Measurements from ENCODE around the gene SLC22A2. TPM values are rescaled to one million over a fixed set of nuclear protein-coding genes. Genes with fewer than 3 reads are reported as not detected.
A peak's percentile ranks its signal among the peaks of the same experiment; 100 is the strongest.

The SLC22A2 gene
- total and polyA plus RNA-seq, 2 donors (not counting 1 experiment from before 2014, with no cell fraction given), result not detected

GRCh38 chr6:160217863-160218262 is 40.8 kb downstream of the SLC22A2 start:
- Histone ChIP-seq H3K27ac (ENCODE audit: insufficient read depth, low read length) (no peak overlapping the region), H3K4me2 (ENCODE audit: extremely low read depth, insufficient read depth, low read length) (no peak overlapping the region), H3K4me3 (replicated peaks in 1 of 4; ENCODE audit: control extremely low read depth in 1 of 4, insufficient read depth in 1 of 4, low read depth in 3 of 4, low read length in 4 of 4) (no peak overlapping the region), H2AFZ (ENCODE audit: low read length) (no peak overlapping the region), H3K4me1 (ENCODE audit: control insufficient read depth, extremely low read depth, insufficient read depth, low read length) (no peaks in the 10 kb centered on the region), H3K79me2 (ENCODE audit: control insufficient read depth, insufficient read depth, low read length) (no peaks in the 10 kb centered on the region), H3K36me3 (ENCODE audit: control insufficient read depth, insufficient read depth, low read length) (no peaks in the 10 kb centered on the region), H3K9ac (ENCODE audit: insufficient read depth, low read length) (no peak overlapping the region), H3K27me3 (ENCODE audit: control insufficient read depth, insufficient read depth, low read length) (no peaks in the 10 kb centered on the region), H4K20me1 (ENCODE audit: control insufficient read depth, extremely low read depth, insufficient read depth, low read length) (no peaks in the 10 kb centered on the region), H3K9me3 (ENCODE audit: control insufficient read depth, insufficient read depth, low read depth, low read length) (no peaks in the 10 kb centered on the region)
- no peak for DNase-seq (ENCODE audit: low read depth in 2 of 2)
- TF ChIP-seq EZH2 (IDR thresholded peaks at IDR 0.05; ENCODE audit: low read length, missing control alignments) (no peak), CTCF (conservative IDR thresholded peaks at IDR 0.05 in 1 of 2, IDR thresholded peaks at IDR 0.05 in 1 of 2; ENCODE audit: low read depth in 1 of 2, low read length in 2 of 2) (no peak)

DNA sequence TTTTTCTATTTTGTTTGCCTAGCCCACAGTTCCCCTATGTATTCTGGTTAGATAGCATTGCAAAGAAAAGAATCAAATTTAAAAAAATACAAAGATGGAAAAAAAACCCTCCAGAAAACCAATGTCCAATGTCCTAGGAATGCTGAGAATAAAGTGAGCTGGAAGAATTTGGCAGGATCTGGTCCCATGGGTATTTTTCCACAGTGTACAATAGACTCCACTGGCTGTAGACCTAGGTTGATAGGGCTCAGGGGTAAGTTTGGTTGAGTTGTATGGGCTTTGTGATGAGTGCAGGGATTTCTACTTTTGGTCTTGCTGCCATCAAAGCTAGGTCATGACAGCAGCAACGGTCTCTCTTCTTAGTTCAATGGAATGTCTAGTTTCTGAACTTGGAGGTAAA is 41.5 kb downstream of the SLC22A2 start:
- no peak overlapping the region for H2AFZ ChIP-seq (ENCODE audit: low read length)
- no peak overlapping the region for H3K4me3 ChIP-seq (replicated peaks in 1 of 4; ENCODE audit: control extremely low read depth in 1 of 4, insufficient read depth in 1 of 4, low read depth in 3 of 4, low read length in 4 of 4)
- no peak overlapping the region for H3K27ac ChIP-seq (ENCODE audit: insufficient read depth, low read length)
- no peak for TF ChIP-seq EZH2 (IDR thresholded peaks at IDR 0.05; ENCODE audit: low read length, missing control alignments)
- no peak for TF ChIP-seq CTCF (conservative IDR thresholded peaks at IDR 0.05 in 1 of 2, IDR thresholded peaks at IDR 0.05 in 1 of 2; ENCODE audit: low read depth in 1 of 2, low read length in 2 of 2)
- H3K36me3 ChIP-seq (ENCODE audit: control insufficient read depth, insufficient read depth, low read length), result no peaks in the 10 kb centered on the region
- H3K79me2 ChIP-seq (ENCODE audit: control insufficient read depth, insufficient read depth, low read length), result no peaks in the 10 kb centered on the region
- H3K4me1 ChIP-seq (ENCODE audit: control insufficient read depth, extremely low read depth, insufficient read depth, low read length), result no peaks in the 10 kb centered on the region
- DNase-seq (ENCODE audit: low read depth in 2 of 2), result no peak
- H4K20me1 ChIP-seq (ENCODE audit: control insufficient read depth, extremely low read depth, insufficient read depth, low read length), result no peaks in the 10 kb centered on the region
- H3K9ac ChIP-seq (ENCODE audit: insufficient read depth, low read length), result no peak overlapping the region
- no peaks in the 10 kb centered on the region for H3K9me3 ChIP-seq (ENCODE audit: control insufficient read depth, insufficient read depth, low read depth, low read length)
- no peak overlapping the region for H3K4me2 ChIP-seq (ENCODE audit: extremely low read depth, insufficient read depth, low read length)
- no peaks in the 10 kb centered on the region for H3K27me3 ChIP-seq (ENCODE audit: control insufficient read depth, insufficient read depth, low read length)

DNA sequence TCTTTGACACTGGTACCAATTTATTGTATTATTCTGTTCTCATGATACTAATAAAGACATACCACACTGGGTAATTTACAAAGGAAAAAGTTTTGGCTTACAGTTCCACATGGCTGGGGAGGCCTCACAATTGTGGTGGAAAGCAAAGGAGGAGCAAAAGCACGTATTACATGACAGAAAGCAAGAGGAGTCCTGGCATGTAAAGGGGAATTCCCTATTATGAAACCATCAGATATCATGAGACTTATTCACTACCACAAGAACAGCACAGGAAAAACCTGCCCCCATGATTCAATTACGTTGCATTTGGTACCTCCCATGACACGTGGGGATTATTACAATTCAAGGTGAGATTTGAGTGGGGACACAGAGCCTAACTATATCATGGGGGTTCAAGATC is 43.4 kb downstream of the SLC22A2 start:
- Histone ChIP-seq H3K4me2 (ENCODE audit: extremely low read depth, insufficient read depth, low read length) (no peak overlapping the region), H3K27ac (ENCODE audit: insufficient read depth, low read length) (no peak overlapping the region), H3K79me2 (ENCODE audit: control insufficient read depth, insufficient read depth, low read length) (no peaks in the 10 kb centered on the region), H3K4me3 (replicated peaks in 1 of 4; ENCODE audit: control extremely low read depth in 1 of 4, insufficient read depth in 1 of 4, low read depth in 3 of 4, low read length in 4 of 4) (no peak overlapping the region), H3K9me3 (ENCODE audit: control insufficient read depth, insufficient read depth, low read depth, low read length) (no peaks in the 10 kb centered on the region), H3K36me3 (ENCODE audit: control insufficient read depth, insufficient read depth, low read length) (no peaks in the 10 kb centered on the region), H3K4me1 (ENCODE audit: control insufficient read depth, extremely low read depth, insufficient read depth, low read length) (no peaks in the 10 kb centered on the region), H4K20me1 (ENCODE audit: control insufficient read depth, extremely low read depth, insufficient read depth, low read length) (no peaks in the 10 kb centered on the region), H3K27me3 (ENCODE audit: control insufficient read depth, insufficient read depth, low read length) (no peaks in the 10 kb centered on the region), H3K9ac (ENCODE audit: insufficient read depth, low read length) (no peak overlapping the region), H2AFZ (ENCODE audit: low read length) (no peak overlapping the region)
- TF ChIP-seq CTCF (conservative IDR thresholded peaks at IDR 0.05 in 1 of 2, IDR thresholded peaks at IDR 0.05 in 1 of 2; ENCODE audit: low read depth in 1 of 2, low read length in 2 of 2), result no peak
- TF ChIP-seq EZH2 (IDR thresholded peaks at IDR 0.05; ENCODE audit: low read length, missing control alignments), result no peak
- peak in 1 of 2 donors; percentile 15 for DNase-seq (ENCODE audit: low read depth in 2 of 2)

All from fibroblast of lung (primary cell).